Astrocyte (in vitro differentiated cells and primary cell): ENCODE data around the gene LYG1.

ENCODE experiments used
- EZH2 ChIP-seq: IDR thresholded peaks from 2 replicates; pipeline ENCODE4 v1.6.1; 2012; ENCODE audit warnings: mild to moderate bottlenecking, low read length, inconsistent platforms; ENCODE audit not compliant: insufficient read depth
- TF ChIP-seq, protein P1 (sequence below): IDR thresholded peaks from 2 replicates; pipeline ENCODE4 v1.5.1; 2011; ENCODE audit warnings: low read depth, mild to moderate bottlenecking, inconsistent platforms, low read length, moderate library complexity; ENCODE audit not compliant: insufficient read depth

DNA sequence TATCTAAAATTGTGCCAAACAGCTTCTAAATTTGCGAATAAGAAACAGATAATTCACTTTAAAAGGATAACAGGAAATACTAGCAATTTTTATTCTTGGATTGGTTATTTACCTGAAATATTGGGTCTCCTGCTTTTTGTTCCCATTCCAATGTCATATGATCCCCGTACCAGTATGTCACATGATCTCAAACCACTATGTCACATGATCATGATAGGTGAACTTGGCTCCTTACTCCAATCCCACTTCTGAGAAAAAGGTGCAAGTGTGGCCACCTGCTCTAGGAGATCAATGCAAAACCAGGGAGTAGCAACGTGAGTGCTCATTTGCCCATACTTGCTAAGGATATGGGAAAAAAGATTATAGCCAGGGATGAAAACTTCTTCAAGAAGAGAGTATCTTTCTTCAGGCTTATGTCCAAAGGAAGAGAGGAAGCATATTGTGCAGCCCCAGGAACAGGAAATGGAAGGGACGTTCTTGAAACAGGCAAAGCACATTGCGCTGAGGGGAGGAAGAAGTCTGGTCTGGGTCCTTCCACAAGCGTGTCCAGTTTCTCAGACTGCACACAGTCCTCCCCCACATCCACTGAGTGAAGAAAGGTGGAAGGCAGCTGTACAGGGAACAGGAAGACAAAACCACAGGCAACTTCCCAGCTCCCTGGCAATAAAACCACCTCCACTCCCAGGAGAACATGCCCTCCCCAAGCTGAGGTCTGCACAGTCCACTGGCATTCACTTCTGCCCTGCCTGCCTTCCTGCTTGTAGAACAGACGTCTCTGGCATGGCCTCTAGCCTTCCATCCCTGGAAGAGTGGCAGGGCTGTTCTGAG, 45.3 kb downstream of the LYG1 start, which contains the start of gene LYG2:
- no peak for TF ChIP-seq EZH2
- TF ChIP-seq, protein P1, sequence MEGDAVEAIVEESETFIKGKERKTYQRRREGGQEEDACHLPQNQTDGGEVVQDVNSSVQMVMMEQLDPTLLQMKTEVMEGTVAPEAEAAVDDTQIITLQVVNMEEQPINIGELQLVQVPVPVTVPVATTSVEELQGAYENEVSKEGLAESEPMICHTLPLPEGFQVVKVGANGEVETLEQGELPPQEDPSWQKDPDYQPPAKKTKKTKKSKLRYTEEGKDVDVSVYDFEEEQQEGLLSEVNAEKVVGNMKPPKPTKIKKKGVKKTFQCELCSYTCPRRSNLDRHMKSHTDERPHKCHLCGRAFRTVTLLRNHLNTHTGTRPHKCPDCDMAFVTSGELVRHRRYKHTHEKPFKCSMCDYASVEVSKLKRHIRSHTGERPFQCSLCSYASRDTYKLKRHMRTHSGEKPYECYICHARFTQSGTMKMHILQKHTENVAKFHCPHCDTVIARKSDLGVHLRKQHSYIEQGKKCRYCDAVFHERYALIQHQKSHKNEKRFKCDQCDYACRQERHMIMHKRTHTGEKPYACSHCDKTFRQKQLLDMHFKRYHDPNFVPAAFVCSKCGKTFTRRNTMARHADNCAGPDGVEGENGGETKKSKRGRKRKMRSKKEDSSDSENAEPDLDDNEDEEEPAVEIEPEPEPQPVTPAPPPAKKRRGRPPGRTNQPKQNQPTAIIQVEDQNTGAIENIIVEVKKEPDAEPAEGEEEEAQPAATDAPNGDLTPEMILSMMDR, result no peak
